Lower leg skin (tissue), 3 donors: ENCODE measurements around the gene NEDD9.

Experiments used
- CTCF ChIP-seq, 3 donors: fragments of 450-650 bp; IDR thresholded peaks; one replicate each; pipeline ENCODE4 v1.5.1; 2016; ENCODE audit warnings: antibody characterized with exemption in 3 of 3, mild to moderate bottlenecking in 3 of 3, moderate library complexity in 2 of 3
- POLR2A ChIP-seq, 2 donors: fragments of 450-650 bp; IDR thresholded peaks; one replicate each; pipeline ENCODE4 v1.6.1; 2016 to 2017; ENCODE audit warnings: antibody characterized with exemption in 2 of 2, mild to moderate bottlenecking in 1 of 2, moderate library complexity in 1 of 2

DNA sequence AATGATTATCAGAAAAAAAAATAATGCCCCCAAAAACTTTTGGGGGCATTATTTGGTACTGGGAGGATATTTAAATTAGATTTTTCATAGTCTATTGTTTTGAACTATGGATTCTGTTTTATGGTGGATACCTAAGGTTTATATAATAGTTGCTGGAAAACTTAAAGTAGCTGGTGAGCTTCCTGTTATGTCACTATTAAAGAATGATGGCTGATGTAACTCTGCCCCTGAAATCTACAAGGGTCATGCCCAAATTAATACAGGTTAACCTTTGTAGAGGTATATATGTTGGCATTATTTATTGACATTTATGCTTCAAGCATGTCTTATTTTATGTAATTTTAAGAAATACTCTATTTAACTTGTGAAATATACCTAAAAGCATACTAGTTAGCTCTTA lies 95.7 kb downstream of the NEDD9 start:
- TF ChIP-seq CTCF (IDR thresholded peaks at IDR 0.05), result no peak
- no peak for TF ChIP-seq POLR2A (IDR thresholded peaks at IDR 0.05)
